CD4-positive, alpha-beta T cell treated with Interleukin-1 beta for 1 hour (primary cell): Measurements from ENCODE around the gene ATP13A2.
"Not testable (repeated sequence)": the region's sequence is repeated elsewhere in the genome, so short reads cannot be mapped to it uniquely, and the experiment has no call there.

ENCODE experiments used
- DNase-seq, 2 donors: peaks; one replicate each; pipeline ENCODE4 v3.0.0-alpha.2; 2020 to 2022

Gene ATP13A2

GRCh38 chr1:16955186-16955585 lies 56.5 kb downstream of the ATP13A2 start:
- DNase-seq = no peak

GRCh38 chr1:16954579-16954978 lies 57.1 kb downstream of the ATP13A2 start:
- DNase-seq = no peak

- not testable (repeated sequence) for DNase-seq
These were observed 59.4 kb downstream of the ATP13A2 start for GRCh38 chr1:16952376-16952775.

- not testable (repeated sequence) for DNase-seq
These were observed 62.7 kb downstream of the ATP13A2 start for GRCh38 chr1:16949026-16949425.

- not testable (repeated sequence) for DNase-seq
These were observed 63.3 kb downstream of the ATP13A2 start for GRCh38 chr1:16948282-16948891.

- no peak for DNase-seq
These were observed 65.1 kb downstream of the ATP13A2 start for GRCh38 chr1:16946646-16947045.

- not testable (repeated sequence) for DNase-seq
These were observed 65.5 kb downstream of the ATP13A2 start for GRCh38 chr1:16946185-16946584.

- not testable (repeated sequence) for DNase-seq
These were observed 66.2 kb downstream of the ATP13A2 start for GRCh38 chr1:16945512-16945911.

- DNase-seq = no peak
These were observed 67.7 kb downstream of the ATP13A2 start for GRCh38 chr1:16944038-16944437.

GRCh38 chr1:16939386-16940180 lies 72.1 kb downstream of the ATP13A2 start:
- DNase-seq = not testable (repeated sequence)

- DNase-seq = no peak
These were observed 73.1 kb downstream of the ATP13A2 start for GRCh38 chr1:16938351-16939321.

- not testable (repeated sequence) for DNase-seq
These were observed 75.1 kb downstream of the ATP13A2 start for GRCh38 chr1:16936580-16936979.
